GM12891 (cell line): ENCODE results near the gene S100A12.

Source experiments
- PAX5 ChIP-seq: IDR thresholded peaks from 2 replicates; pipeline ENCODE4 v1.6.1; 2011; ENCODE audit warnings: low read length, moderate library complexity, mild to moderate bottlenecking; ENCODE audit not compliant: insufficient read depth, severe bottlenecking
- POLR2A ChIP-seq: IDR thresholded peaks from 2 replicates; pipeline ENCODE4 v1.6.1; 2011; ENCODE audit warnings: low read depth, low read length, control low read depth
- POLR2AphosphoS5 ChIP-seq: IDR thresholded peaks from 2 replicates; pipeline ENCODE4 v1.6.1; 2011; ENCODE audit warnings: low read depth, low read length, control low read depth
- SPI1 ChIP-seq: IDR thresholded peaks from 2 replicates; pipeline ENCODE4 v1.6.1; 2011; ENCODE audit warnings: low read depth, low read length, control low read depth
- TAF1 ChIP-seq: IDR thresholded peaks from 2 replicates; pipeline ENCODE4 v1.6.1; 2011; ENCODE audit warnings: low read depth, low read length, control low read depth

- no peak for TF ChIP-seq POLR2AphosphoS5
- TF ChIP-seq POLR2A: no peak
- TF ChIP-seq TAF1: no peak
- TF ChIP-seq SPI1: no peak
- no peak for TF ChIP-seq PAX5
Measured at GRCh38 chr1:153389973-153390879, 14.8 kb upstream of the S100A12 start.
